Thyroid gland (tissue), 4 donors: ENCODE data around the gene TGFB1I1. TPM values are rescaled to one million over a fixed set of nuclear protein-coding genes. Genes with fewer than 3 reads are reported as not detected.

Source experiments
- DNase-seq, 2 donors: peaks; one replicate each; pipeline ENCODE4 v3.0.0-alpha.2; 2019
- H3K27ac ChIP-seq, 3 donors: fragments of 200-600 bp; sonication (generic); 1 replicate in 2 of 3; 2 replicates in 1 of 3; pipeline ENCODE4 v1.5.1; 2016 to 2019; ENCODE audit warnings: mild to moderate bottlenecking in 1 of 3, moderate library complexity in 1 of 3
- H3K27me3 ChIP-seq: fragments of 200-600 bp; sonication (generic); one replicate; pipeline ENCODE4 v1.5.1; 2019
- H3K36me3 ChIP-seq, 2 donors: fragments of 200-600 bp; sonication (generic); one replicate each; pipeline ENCODE4 v1.5.1; 2016 to 2019
- H3K4me1 ChIP-seq, 2 donors: fragments of 200-600 bp; sonication (generic); one replicate each; pipeline ENCODE4 v1.5.1; 2017 to 2019
- H3K4me3 ChIP-seq, 3 donors: fragments of 200-600 bp; sonication (generic); replicated peaks in 1 of 3; 1 replicate in 2 of 3; 2 replicates in 1 of 3; pipeline ENCODE4 v1.5.1; 2016; ENCODE audit warnings: mild to moderate bottlenecking in 1 of 3
- H3K9me3 ChIP-seq: fragments of 200-600 bp; sonication (generic); one replicate; pipeline ENCODE4 v1.5.1; 2017
- CTCF ChIP-seq, 6 experiments: fragments of 200-600 bp in 3 of 6; fragments of 450-650 bp in 3 of 6; sonication (generic) in 3 of 6; IDR thresholded peaks; one replicate each; pipeline ENCODE4 v1.5.1; 2016 to 2019; ENCODE audit warnings: antibody characterized with exemption in 6 of 6, mild to moderate bottlenecking in 2 of 6, inconsistent platforms in 1 of 6, moderate library complexity in 1 of 6
- POLR2A ChIP-seq, 2 donors: fragments of 450-650 bp; IDR thresholded peaks; one replicate each; pipeline ENCODE4 v1.6.1; 2017; ENCODE audit warnings: antibody characterized with exemption in 2 of 2, mild to moderate bottlenecking in 2 of 2, moderate library complexity in 1 of 2
- WGBS, 2 donors: methylation state at CpG; one replicate each; pipeline ENCODE4 v1.1.5; 2017; 5-methylcytosine and 5-hydroxymethylcytosine counted together
- intact Hi-C: fragments of 100-400 bp; cut with DNase I; formaldehyde crosslinking; loops from one replicate; pipeline ENCODE4 v1.15.1; 2023
- total RNA-seq, 4 donors: library from RNA; depleted of rRNA; stranded (reverse); fragments of >200 nt; gene quantifications; one replicate each; pipeline ENCODE4 v1.2.3, GENCODE V29; 2016

The TGFB1I1 gene
- total RNA-seq, 4 donors from 2014 or later = 11.0 to 23.5 (median 20.0) TPM

DNA sequence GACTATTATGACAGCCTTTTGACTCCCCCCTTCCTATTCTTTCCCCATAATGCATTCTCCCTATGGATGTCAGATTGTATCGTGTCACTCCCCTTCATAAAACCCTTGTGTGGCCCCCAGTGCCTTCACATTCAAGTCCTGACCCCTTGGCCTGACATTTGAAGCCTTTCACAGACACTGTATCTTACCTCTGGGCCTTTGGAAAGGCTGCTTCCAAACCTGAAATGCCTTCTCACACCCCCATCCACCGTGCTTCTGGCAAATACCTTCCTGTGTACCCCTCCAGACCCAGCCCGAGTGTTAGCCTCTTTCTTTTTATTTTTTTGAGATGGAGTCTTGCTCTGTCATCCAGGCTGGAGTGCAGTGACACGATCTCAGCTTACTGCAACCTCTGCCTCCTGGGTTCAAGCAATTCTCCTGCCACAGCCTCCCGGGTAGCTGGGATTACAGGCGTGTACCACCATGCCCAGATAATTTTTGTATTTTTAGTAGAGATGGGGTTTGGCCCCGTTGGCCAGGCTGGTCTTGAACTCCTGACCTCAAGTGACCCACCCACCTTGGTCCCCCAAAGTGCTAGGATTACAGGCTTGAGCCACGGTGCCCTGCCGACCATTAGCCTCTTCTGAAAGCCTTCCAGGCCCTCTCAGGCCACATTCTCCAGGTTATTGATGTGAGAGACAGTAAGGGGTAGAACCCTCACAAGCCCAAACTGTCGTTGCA, 10.6 kb upstream of the TGFB1I1 start:
- H3K4me3 ChIP-seq = no peak overlapping the region
- intact Hi-C loops = loop anchor here (10.0 kb wide), 1 partner anchor 277 kb away; the partner anchor contains the start of gene FUS
- 90 to 92% methylated on average over 9 to 10 of the region's 10 CpGs for WGBS, 2 donors
- H3K9me3 ChIP-seq = no peaks in the 10 kb centered on the region
- no peak for DNase-seq
- H3K27me3 ChIP-seq = no peaks in the 10 kb centered on the region
- H3K27ac ChIP-seq = no peak overlapping the region
- H3K36me3 ChIP-seq = peaks cover 22% of the 10 kb centered on the region in 2 donors
- TF ChIP-seq POLR2A (IDR thresholded peaks at IDR 0.05) = no peak
- TF ChIP-seq CTCF (IDR thresholded peaks at IDR 0.05) = no peak
- H3K4me1 ChIP-seq = peaks cover 23 to 26% of the 10 kb centered on the region in 2 donors

- H3K36me3 ChIP-seq = peaks cover 22 to 23% of the 10 kb centered on the region in 2 donors
- TF ChIP-seq CTCF (IDR thresholded peaks at IDR 0.05) (no peak), POLR2A (IDR thresholded peaks at IDR 0.05) (no peak)
- no peaks in the 10 kb centered on the region for H3K9me3 ChIP-seq
- no peak overlapping the region for H3K4me3 ChIP-seq
- H3K27ac ChIP-seq = no peak overlapping the region
- no peak for DNase-seq
- no peaks in the 10 kb centered on the region for H3K27me3 ChIP-seq
- peaks cover 15 to 18% of the 10 kb centered on the region in 2 donors for H3K4me1 ChIP-seq
- intact Hi-C loops = loop anchor here (10.0 kb wide), 1 partner anchor 277 kb away; the partner anchor contains the start of gene FUS
- WGBS, 2 donors = 91 to 96% methylated on average over 21 to 25 of the region's 35 CpGs
Observed at GRCh38 chr16:31461921-31462804, 9.8 kb upstream of the TGFB1I1 start.

DNA sequence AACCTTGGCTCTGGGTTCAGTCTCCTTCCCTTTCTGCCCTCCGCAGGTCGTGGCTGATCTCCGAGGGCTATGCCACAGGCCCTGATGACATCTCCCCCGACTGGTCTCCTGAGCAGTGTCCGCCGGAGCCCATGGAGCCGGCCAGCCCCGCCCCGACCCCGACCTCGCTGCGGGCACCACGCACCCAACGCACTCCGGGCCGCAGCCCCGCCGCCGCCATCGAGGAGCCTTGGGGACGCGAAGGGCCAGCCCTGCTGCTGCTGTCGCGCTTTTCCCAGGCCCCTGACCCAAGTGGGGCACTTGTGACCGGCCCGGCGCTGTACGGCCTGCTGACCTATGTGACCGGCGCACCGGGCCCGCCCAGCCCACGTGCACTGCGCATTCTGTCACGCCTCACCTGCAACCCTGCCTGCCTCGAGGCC, 7.6 kb upstream of the TGFB1I1 start:
- Histone ChIP-seq H3K27me3 (no peaks in the 10 kb centered on the region), H3K36me3 (peaks cover 22 to 23% of the 10 kb centered on the region in 2 donors), H3K4me1 (peaks cover 6 to 9% of the 10 kb centered on the region in 2 donors), H3K9me3 (no peaks in the 10 kb centered on the region), H3K27ac (no peak overlapping the region), H3K4me3 (no peak overlapping the region)
- intact Hi-C loops = loop anchor here (10.0 kb wide), 1 partner anchor 280 kb away; the partner anchor contains the start of gene FUS
- WGBS, 2 donors = 96 to 97% methylated on average over 33 of the region's 36 CpGs
- TF ChIP-seq CTCF (IDR thresholded peaks at IDR 0.05) (no peak), POLR2A (IDR thresholded peaks at IDR 0.05) (no peak)
- no peak for DNase-seq

DNA sequence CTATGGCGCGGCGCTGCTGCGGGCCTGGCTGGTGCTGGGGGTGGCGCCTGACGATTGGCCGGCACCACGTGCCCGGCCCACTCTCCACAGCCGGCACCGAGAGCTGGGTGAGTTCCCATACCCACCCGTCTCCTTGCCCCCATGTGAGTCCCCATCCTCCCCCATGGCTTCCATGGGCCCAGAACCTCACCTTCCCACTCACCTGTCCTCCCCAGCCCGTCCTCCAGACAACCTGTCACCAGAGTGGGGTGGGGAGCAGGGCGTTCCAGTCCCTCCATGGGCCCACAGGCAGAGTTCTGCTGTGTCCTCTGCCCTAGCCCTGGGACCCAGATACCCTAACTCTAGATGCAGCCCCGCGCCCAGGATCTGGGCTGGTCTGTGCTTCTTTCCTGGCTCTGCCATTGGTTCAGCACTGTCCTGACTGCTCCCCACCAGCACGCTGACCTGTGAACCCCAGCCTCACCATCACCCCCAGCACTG, 7.1 kb upstream of the TGFB1I1 start:
- DNase-seq = no peak
- H3K4me1 ChIP-seq = peaks cover 6 to 9% of the 10 kb centered on the region in 2 donors
- no peaks in the 10 kb centered on the region for H3K9me3 ChIP-seq
- H3K36me3 ChIP-seq = peaks cover 22 to 23% of the 10 kb centered on the region in 2 donors
- WGBS, 2 donors = 94 to 96% methylated on average over 6 to 11 of the region's 17 CpGs
- intact Hi-C loops = loop anchor here (10.0 kb wide), 1 partner anchor 280 kb away; the partner anchor contains the start of gene FUS
- no peak overlapping the region for H3K4me3 ChIP-seq
- no peaks in the 10 kb centered on the region for H3K27me3 ChIP-seq
- TF ChIP-seq CTCF (IDR thresholded peaks at IDR 0.05) (no peak), POLR2A (IDR thresholded peaks at IDR 0.05) (no peak)
- no peak overlapping the region for H3K27ac ChIP-seq
